ENCODE results near the gene VAV3.

Gene VAV3

GRCh38 chr1:107551456-107551855, 413.5 kb downstream of the VAV3 start:
- no peak for TF ChIP-seq CTCF (IDR thresholded peaks at IDR 0.05; ENCODE audit: low read depth, low read length, missing control alignments)
- DNase-seq (ENCODE audit: extremely low read depth, low read depth): no peak
- no peak overlapping the region for H3K4me3 ChIP-seq (replicated peaks; ENCODE audit: low read depth, low read length)

DNA sequence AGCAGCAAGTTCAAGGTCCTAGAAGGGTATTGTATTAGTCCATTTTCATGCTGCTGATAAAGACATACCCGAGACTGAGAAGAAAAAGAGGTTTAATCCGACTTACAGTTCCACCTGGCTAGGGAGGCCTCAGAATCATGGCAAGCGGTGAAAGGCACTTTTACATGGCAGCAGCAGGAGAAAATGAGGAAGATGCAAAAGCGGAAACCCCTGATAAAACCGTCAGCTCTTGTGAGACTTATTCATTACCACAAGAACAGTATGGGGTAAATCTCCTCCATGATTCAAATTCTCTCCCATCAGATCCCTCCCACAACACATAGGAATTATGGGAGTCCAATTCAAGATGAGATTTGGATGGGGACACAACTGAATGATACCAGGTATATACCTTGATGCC, 414.6 kb downstream of the VAV3 start:
- no peak for TF ChIP-seq CTCF (IDR thresholded peaks at IDR 0.05; ENCODE audit: low read depth, low read length, missing control alignments)
- no peak overlapping the region for H3K4me3 ChIP-seq (replicated peaks; ENCODE audit: low read depth, low read length)
- DNase-seq (ENCODE audit: extremely low read depth, low read depth): no peak

- no peak for DNase-seq (ENCODE audit: extremely low read depth, low read depth)
- no peak for TF ChIP-seq CTCF (IDR thresholded peaks at IDR 0.05; ENCODE audit: low read depth, low read length, missing control alignments)
- H3K4me3 ChIP-seq (replicated peaks; ENCODE audit: low read depth, low read length): no peak overlapping the region
Measured at GRCh38 chr1:107549152-107549810, 415.7 kb downstream of the VAV3 start.

DNA sequence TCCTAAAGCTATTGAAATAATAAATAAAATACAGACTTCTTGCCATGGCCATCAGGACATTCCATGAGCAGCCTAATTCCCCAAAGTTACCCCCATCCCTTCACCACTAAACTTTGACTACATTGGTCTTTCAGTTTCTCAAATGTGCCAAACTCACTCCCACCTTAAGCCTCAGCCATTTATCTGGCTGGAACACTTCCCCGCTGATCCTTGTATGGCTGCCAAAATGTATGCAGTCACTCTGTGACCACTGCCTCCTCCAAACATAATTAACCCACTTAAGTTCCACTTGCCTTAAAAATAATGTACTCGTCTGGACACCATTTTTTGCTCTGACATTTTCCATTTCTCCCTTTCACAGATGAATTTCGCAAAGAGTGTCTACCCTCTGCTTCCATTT, 416.7 kb downstream of the VAV3 start:
- no peak for TF ChIP-seq CTCF (IDR thresholded peaks at IDR 0.05; ENCODE audit: low read depth, low read length, missing control alignments)
- H3K4me3 ChIP-seq (replicated peaks; ENCODE audit: low read depth, low read length): no peak overlapping the region
- DNase-seq (ENCODE audit: extremely low read depth, low read depth): no peak

DNA sequence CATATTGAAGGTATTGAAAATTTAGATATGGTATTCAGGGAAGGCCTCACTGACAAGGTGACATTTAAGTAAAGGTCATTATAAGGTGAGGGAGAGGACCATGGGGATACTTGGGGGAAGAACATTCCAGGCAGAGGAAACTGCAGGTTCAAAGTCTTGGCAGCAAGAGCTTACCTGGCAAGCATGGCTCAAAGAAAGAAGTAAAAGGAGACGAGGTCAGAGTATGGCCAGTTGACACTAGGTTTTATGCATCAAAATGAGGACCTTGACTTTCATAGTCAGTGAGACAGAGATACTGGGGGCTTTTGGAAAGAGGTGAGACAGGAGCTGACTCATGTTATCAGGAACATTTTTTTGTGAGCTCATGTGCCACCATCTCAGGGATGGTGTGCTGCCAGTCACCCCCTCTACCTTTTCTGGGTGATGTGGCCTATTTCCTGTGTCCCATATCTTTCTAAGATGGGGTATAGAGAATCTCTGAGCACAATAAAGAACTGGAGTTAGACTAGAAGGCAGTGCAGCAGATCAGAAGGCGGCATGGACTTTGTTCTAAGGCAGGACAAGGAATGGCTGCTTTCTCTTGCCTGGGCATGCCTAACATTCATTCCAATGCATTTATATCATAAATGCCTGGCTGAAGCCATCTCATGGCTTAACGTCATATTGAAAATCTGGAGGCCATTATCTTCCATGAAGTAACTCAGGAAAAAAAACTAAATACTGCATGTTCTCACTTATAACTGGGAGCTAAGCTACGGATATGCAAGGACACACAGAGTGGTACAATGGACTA, 417.4 kb downstream of the VAV3 start:
- H3K4me3 ChIP-seq (replicated peaks; ENCODE audit: low read depth, low read length): no peak overlapping the region
- TF ChIP-seq CTCF (IDR thresholded peaks at IDR 0.05; ENCODE audit: low read depth, low read length, missing control alignments): no peak
- DNase-seq (ENCODE audit: extremely low read depth, low read depth): no peak

DNA sequence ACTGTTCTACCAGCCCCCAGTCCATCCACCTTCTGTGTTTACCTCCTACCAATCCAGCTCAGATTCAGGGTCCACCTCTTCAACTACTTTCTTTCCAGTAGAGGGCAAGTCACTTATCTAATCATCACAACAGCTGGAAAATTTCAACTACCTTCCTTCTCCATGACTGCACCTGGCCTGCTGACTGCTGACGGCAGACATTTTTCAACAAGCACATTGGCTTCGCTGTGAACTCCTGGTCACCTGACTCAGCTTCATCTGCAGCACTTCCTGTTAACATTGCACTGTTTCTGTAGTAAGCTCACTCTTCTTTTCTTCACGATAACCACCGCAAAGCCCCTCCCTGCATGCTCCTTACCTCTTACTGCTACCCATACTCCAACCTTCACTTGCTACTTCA, 418.4 kb downstream of the VAV3 start:
- TF ChIP-seq CTCF (IDR thresholded peaks at IDR 0.05; ENCODE audit: low read depth, low read length, missing control alignments): no peak
- no peak for DNase-seq (ENCODE audit: extremely low read depth, low read depth)
- no peak overlapping the region for H3K4me3 ChIP-seq (replicated peaks; ENCODE audit: low read depth, low read length)

Data from HFF-Myc (cell line).